ENCODE results near the gene SELENOO.

- TF ChIP-seq CTCF (IDR thresholded peaks at IDR 0.05; ENCODE audit: borderline replicate concordance, extremely low read depth, low read length, poor library complexity, severe bottlenecking) (no peak), EZH2 (IDR thresholded peaks at IDR 0.05; ENCODE audit: borderline replicate concordance, low read depth, low read length, severe bottlenecking) (no peak)
Measured at GRCh38 chr22:50219800-50220602, 19.2 kb downstream of the SELENOO start.

Measured in DND-41 (cell line).